WTC11 (cell line): Measurements from ENCODE around the gene SYT8.

ENCODE experiments used
- CTCF ChIP-seq: fragments of 200-600 bp; IDR thresholded peaks from 2 replicates; pipeline ENCODE4 v1.8.0; 2022; ENCODE audit warnings: antibody characterized with exemption
- FOXP4 ChIP-seq: sonication (generic); formaldehyde crosslinking; IDR thresholded peaks from 2 replicates; pipeline ENCODE4 v1.8.0; 2022; ENCODE audit warnings: mild to moderate bottlenecking, missing genetic modification reagents
- MAX ChIP-seq: sonication (generic); formaldehyde crosslinking; IDR thresholded peaks from 2 replicates; pipeline ENCODE4 v1.8.0; 2022; ENCODE audit warnings: mild to moderate bottlenecking, missing genetic modification reagents
- SP1 ChIP-seq: sonication (generic); formaldehyde crosslinking; conservative IDR thresholded peaks from 2 replicates; pipeline ENCODE4 v1.8.1; 2022; ENCODE audit warnings: missing genetic modification reagents
- STAT6 ChIP-seq: sonication (generic); formaldehyde crosslinking; conservative IDR thresholded peaks from 2 replicates; pipeline ENCODE4 v1.8.1; 2023; ENCODE audit warnings: mild to moderate bottlenecking, low read depth, missing genetic modification reagents, moderate library complexity

- no peak for TF ChIP-seq SP1 (CRISPR knock-in tag)
- no peak for TF ChIP-seq FOXP4 (CRISPR knock-in tag)
- no peak for TF ChIP-seq CTCF
- no peak for TF ChIP-seq STAT6 (CRISPR knock-in tag)
- TF ChIP-seq MAX (CRISPR knock-in tag): no peak
Measured at GRCh38 chr11:1873048-1873812, 38.4 kb downstream of the SYT8 start.
